Iris pigment epithelial cell (primary cell): ENCODE measurements around the gene SDHAF3.

Source experiments
- DNase-seq: peaks from one replicate; pipeline ENCODE4 v3.0.0-alpha.2; 2011; ENCODE audit warnings: low read depth

Gene SDHAF3

GRCh38 chr7:97219237-97219636, 101.7 kb downstream of the SDHAF3 start:
- no peak for DNase-seq

GRCh38 chr7:97224316-97224715, 106.8 kb downstream of the SDHAF3 start:
- no peak for DNase-seq

GRCh38 chr7:97226541-97226940, 109.0 kb downstream of the SDHAF3 start:
- no peak for DNase-seq
